Jurkat, Clone E6-1 (cell line): Measurements from ENCODE around the gene PCOLCE2.

Experiments
- DNase-seq: peaks from one replicate; pipeline ENCODE4 v3.0.0-alpha.2; 2011; ENCODE audit warnings: low read depth, low spot score
- H3K4me3 ChIP-seq: 2 replicates; pipeline ENCODE4 v1.5.1; 2011; ENCODE audit warnings: mild to moderate bottlenecking, low read length, control low read depth, moderate library complexity

The PCOLCE2 gene

GRCh38 chr3:142768338-142768737 is 120.5 kb downstream of the PCOLCE2 start:
- no peak for DNase-seq
- no peak overlapping the region for H3K4me3 ChIP-seq
